HUDEP-2 (cell line): Measurements from ENCODE around the gene JAK1.

ENCODE experiments used
- DNase-seq, 76 experiments: peaks; one replicate each; lab custom pipeline; 2025; ENCODE audit not compliant: unreplicated experiment in 76 of 76; lab: John Stamatoyannopoulos, UW

The JAK1 gene

GRCh38 chr1:64801851-64802523, 164.4 kb downstream of the JAK1 start:
- no peak for DNase-seq

DNA sequence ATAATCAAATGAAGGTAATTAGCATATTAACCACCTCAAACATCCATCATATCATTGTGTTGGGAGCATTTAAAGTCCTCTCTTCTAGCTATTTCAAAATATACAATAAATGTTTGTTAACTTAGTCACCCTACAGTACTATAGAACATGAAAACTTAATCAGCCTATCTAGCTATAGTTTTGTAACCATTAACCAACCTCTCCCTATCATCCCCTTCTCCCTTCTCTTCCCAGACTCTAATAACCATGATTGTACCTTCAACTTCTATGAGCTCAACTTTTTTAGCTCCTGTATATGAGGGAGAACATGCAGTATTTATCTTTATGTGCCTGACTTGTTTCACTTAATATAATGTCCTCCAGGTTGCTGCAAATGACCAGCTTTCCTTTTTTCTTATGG, 167.5 kb downstream of the JAK1 start:
- no peak for DNase-seq

DNA sequence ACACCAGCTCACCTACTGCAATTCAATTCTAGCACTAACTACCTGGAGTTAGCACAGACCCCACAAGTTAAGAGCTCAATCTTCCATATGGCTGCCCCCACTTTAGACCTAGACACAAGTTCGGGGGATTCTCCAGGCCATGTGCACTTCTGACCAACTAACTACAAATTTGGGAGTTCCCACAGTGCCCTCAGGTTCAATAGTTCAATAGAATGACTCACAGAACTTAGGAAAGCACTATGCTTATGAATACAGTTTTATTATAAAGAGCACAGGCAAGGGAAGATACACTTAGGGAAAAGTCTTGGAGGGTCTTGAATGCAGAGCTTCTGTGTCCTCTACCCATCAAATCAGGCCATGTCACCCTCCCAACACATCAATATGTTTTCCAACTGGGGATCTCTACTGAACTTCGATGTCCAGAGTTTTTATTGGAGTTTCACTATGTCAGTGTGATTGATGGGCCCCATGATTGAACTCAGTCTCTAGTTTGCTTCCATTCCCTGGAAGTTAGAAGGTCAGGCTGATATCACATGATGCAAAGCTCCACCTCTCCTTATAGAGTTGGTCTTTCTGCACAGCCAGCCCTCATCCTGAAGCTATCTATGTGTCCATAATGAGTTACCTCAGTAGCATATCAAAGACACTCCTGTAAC, 175.4 kb downstream of the JAK1 start:
- DNase-seq: no peak
